H9 (cell line): ENCODE results near the gene TBX1. TPM values are rescaled to one million over a fixed set of nuclear protein-coding genes. Genes with fewer than 3 reads are reported as not detected.

Experiments used
- DNase-seq: peaks from one replicate; pipeline ENCODE4 v3.0.0-alpha.2; 2017
- H2AFZ ChIP-seq: one replicate; pipeline ENCODE4 v1.6.1; 2013; ENCODE audit warnings: mild to moderate bottlenecking, low read length, control low read depth, moderate library complexity
- H2AK5ac ChIP-seq: 2 replicates; pipeline ENCODE4 v1.6.1; 2013; ENCODE audit warnings: low read length, control low read depth, mixed read lengths; ENCODE audit not compliant: insufficient read length
- H2BK120ac ChIP-seq: one replicate; pipeline ENCODE4 v1.6.1; 2013; ENCODE audit warnings: low read depth, mild to moderate bottlenecking, low read length, control low read depth, inconsistent platforms; ENCODE audit not compliant: poor library complexity, severe bottlenecking
- H2BK12ac ChIP-seq: 2 replicates; pipeline ENCODE4 v1.6.1; 2013; ENCODE audit warnings: low read length, control low read depth, mixed read lengths, low read depth; ENCODE audit not compliant: insufficient read length
- H2BK15ac ChIP-seq: 2 replicates; pipeline ENCODE4 v1.6.1; 2013; ENCODE audit warnings: low read depth, low read length, control low read depth
- H2BK20ac ChIP-seq: one replicate; pipeline ENCODE4 v1.6.1; 2013; ENCODE audit warnings: low read depth, mild to moderate bottlenecking, low read length, control low read depth, inconsistent platforms; ENCODE audit not compliant: poor library complexity, severe bottlenecking
- H2BK5ac ChIP-seq: 2 replicates; pipeline ENCODE4 v1.6.1; 2013; ENCODE audit warnings: low read length, control low read depth, mixed read lengths; ENCODE audit not compliant: insufficient read length
- H3K14ac ChIP-seq: 2 replicates; pipeline ENCODE4 v1.6.1; 2013; ENCODE audit warnings: low read length, control low read depth; ENCODE audit not compliant: insufficient read depth
- H3K18ac ChIP-seq: 2 replicates; pipeline ENCODE4 v1.6.1; 2013; ENCODE audit warnings: low read depth, mild to moderate bottlenecking, mixed read lengths, low read length, control low read depth; ENCODE audit not compliant: insufficient read length
- H3K23ac ChIP-seq: 2 replicates; pipeline ENCODE4 v1.6.1; 2013; ENCODE audit warnings: low read length, control low read depth, mixed read lengths, low read depth; ENCODE audit not compliant: insufficient read length
- H3K23me2 ChIP-seq: 2 replicates; pipeline ENCODE4 v1.6.1; 2013; ENCODE audit warnings: low read depth, mild to moderate bottlenecking, mixed read lengths, low read length, control low read depth; ENCODE audit not compliant: insufficient read length, poor library complexity, severe bottlenecking
- H3K27ac ChIP-seq: 2 replicates; pipeline ENCODE4 v1.5.1; 2013; ENCODE audit warnings: low read length, control low read depth, mixed read lengths, low read depth; ENCODE audit not compliant: insufficient read length
- H3K27me3 ChIP-seq: 2 replicates; pipeline ENCODE4 v1.6.1; 2013; ENCODE audit warnings: low read length, control low read depth, inconsistent platforms; ENCODE audit not compliant: insufficient read depth
- H3K4ac ChIP-seq: 2 replicates; pipeline ENCODE4 v1.6.1; 2013; ENCODE audit warnings: low read depth, mild to moderate bottlenecking, control low read depth, inconsistent platforms, low read length, moderate library complexity
- H3K4me1 ChIP-seq: 2 replicates; pipeline ENCODE4 v1.6.1; 2013; ENCODE audit warnings: low read length, control low read depth, inconsistent platforms; ENCODE audit not compliant: insufficient read depth
- H3K4me2 ChIP-seq: 2 replicates; pipeline ENCODE4 v1.6.1; 2013; ENCODE audit warnings: low read length, control low read depth, mixed read lengths; ENCODE audit not compliant: insufficient read length, insufficient read depth
- H3K56ac ChIP-seq: 2 replicates; pipeline ENCODE4 v1.6.1; 2013; ENCODE audit warnings: low read depth, mild to moderate bottlenecking, mixed read lengths, low read length, control low read depth; ENCODE audit not compliant: insufficient read length
- H3K79me1 ChIP-seq: 2 replicates; pipeline ENCODE4 v1.6.1; 2013; ENCODE audit warnings: low read depth, mild to moderate bottlenecking, moderate library complexity, low read length, control low read depth, inconsistent platforms; ENCODE audit not compliant: insufficient read depth, poor library complexity, severe bottlenecking
- H3K79me2 ChIP-seq: 2 replicates; pipeline ENCODE4 v1.6.1; 2013; ENCODE audit warnings: low read length, control low read depth, inconsistent platforms; ENCODE audit not compliant: insufficient read depth
- H3K9ac ChIP-seq: 2 replicates; pipeline ENCODE4 v1.6.1; 2013; ENCODE audit warnings: low read length, control low read depth, mixed read lengths; ENCODE audit not compliant: insufficient read length; ENCODE audit errors: extremely low read depth
- H3K9me3 ChIP-seq: one replicate; pipeline ENCODE4 v1.6.1; 2013; ENCODE audit warnings: low read depth, low read length, inconsistent platforms; ENCODE audit not compliant: control insufficient read depth
- H3T11ph ChIP-seq: one replicate; pipeline ENCODE4 v1.6.1; 2013; ENCODE audit warnings: mild to moderate bottlenecking, low read length, control low read depth, inconsistent platforms
- H4K20me1 ChIP-seq: one replicate; pipeline ENCODE4 v1.6.1; 2013; ENCODE audit not compliant: control insufficient read depth, insufficient read length, insufficient read depth
- H4K5ac ChIP-seq: 2 replicates; pipeline ENCODE4 v1.6.1; 2013; ENCODE audit warnings: low read depth, mild to moderate bottlenecking, mixed read lengths, low read length, control low read depth; ENCODE audit not compliant: insufficient read length
- H4K8ac ChIP-seq: replicated peaks from 2 replicates; pipeline ENCODE4 v1.6.1; 2013; ENCODE audit warnings: low read length, control low read depth, mixed read lengths, low read depth; ENCODE audit not compliant: insufficient read length
- H4K91ac ChIP-seq: 2 replicates; pipeline ENCODE4 v1.6.1; 2013; ENCODE audit warnings: low read depth, mild to moderate bottlenecking, moderate library complexity, mixed read lengths, low read length, control low read depth; ENCODE audit not compliant: insufficient read length
- H3K27ac Mint-ChIP-seq, 3 experiments: 2 replicates in 2 of 3; 3 replicates in 1 of 3; pipeline ENCODE4 v1.8.0; 2020 to 2021; ENCODE audit warnings: mixed read lengths in 3 of 3, mild to moderate bottlenecking in 1 of 3, moderate library complexity in 1 of 3
- H3K27me3 Mint-ChIP-seq: 2 replicates; pipeline ENCODE4 v1.8.0; 2021; ENCODE audit warnings: low read depth, mild to moderate bottlenecking, moderate library complexity, mixed read lengths
- H3K36me3 Mint-ChIP-seq, 3 experiments: 2 replicates in 2 of 3; 3 replicates in 1 of 3; pipeline ENCODE4 v1.8.0; 2020 to 2021; ENCODE audit warnings: low read depth in 3 of 3, mixed read lengths in 3 of 3; ENCODE audit not compliant: insufficient read depth in 1 of 3
- H3K4me1 Mint-ChIP-seq, 2 experiments: 2 replicates each; pipeline ENCODE4 v1.8.0; 2020; ENCODE audit warnings: mixed read lengths in 2 of 2
- H3K4me3 Mint-ChIP-seq, 2 experiments: 2 replicates in 1 of 2; 3 replicates in 1 of 2; pipeline ENCODE4 v1.8.0; 2020 to 2021; ENCODE audit warnings: mild to moderate bottlenecking in 2 of 2, mixed read lengths in 2 of 2, moderate library complexity in 1 of 2
- H3K9me3 Mint-ChIP-seq, 2 experiments: 2 replicates in 1 of 2; 3 replicates in 1 of 2; pipeline ENCODE4 v1.8.0; 2020; ENCODE audit warnings: mild to moderate bottlenecking in 2 of 2, mixed read lengths in 2 of 2, moderate library complexity in 1 of 2
- CTCF ChIP-seq: fragments of 200-600 bp; sonication (generic); conservative IDR thresholded peaks from 3 replicates; pipeline ENCODE4 v1.8.0; 2021; ENCODE audit warnings: antibody characterized with exemption, mild to moderate bottlenecking
- WGBS: extraction: QIAGEN DNeasy Blood & Tissue Kit; methylation state at CpG from one replicate; pipeline ENCODE4 v1.1.7; 2013; ENCODE audit warnings: missing lambda C conversion rate, low lambda C conversion rate, mixed read lengths; ENCODE audit not compliant: insufficient read length; ENCODE audit errors: extremely low coverage; 5-methylcytosine and 5-hydroxymethylcytosine counted together
- total RNA-seq: library from RNA; stranded (reverse); gene quantifications from 2 replicates; pipeline ENCODE4 v1.2.1, GENCODE V29; 2021

Gene TBX1
- total RNA-seq, 1 experiment from 2014 or later = 2.2 TPM

DNA sequence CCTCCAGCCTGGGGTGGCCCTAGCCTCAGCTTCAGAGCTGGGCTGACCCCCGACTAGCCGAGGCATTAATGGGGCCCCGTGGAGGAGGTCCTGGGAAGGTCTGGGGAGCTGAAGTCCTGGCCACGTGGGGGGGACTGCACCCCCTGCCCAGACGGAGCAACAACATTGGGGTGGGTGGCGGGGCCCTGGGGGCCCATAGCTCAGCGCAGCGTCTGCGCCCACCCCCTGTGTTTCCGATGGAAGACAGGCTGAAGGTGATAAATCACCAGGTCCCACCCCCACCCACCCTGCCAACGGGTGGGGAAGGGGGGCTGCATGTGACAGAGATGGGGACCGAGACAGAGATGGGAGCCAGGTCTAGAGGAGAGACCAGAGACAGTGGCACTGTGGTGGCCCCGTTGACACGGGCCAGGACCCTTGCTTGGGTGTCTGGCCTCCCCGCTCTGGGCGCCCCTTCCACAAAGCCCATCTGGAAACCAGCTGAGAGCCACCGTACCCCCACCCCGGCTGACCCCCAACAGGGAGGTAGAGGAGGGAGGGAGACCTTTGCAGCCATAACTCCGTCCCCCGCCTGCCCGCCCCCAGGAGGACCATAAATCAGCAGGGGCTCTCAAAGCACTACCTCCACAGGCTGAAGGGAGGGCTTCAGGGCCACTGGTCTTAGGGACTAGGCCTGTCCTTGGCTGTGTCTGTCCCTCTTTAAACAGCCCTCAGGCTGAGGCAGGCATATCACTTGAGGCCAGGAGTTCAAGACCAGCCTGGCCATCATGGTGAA lies 29.0 kb upstream of the TBX1 start:
- no peak overlapping the region for H3K4me3 Mint-ChIP-seq
- H3K27me3 Mint-ChIP-seq = peaks cover 52% of the 10 kb centered on the region
- Histone ChIP-seq H3K27ac (no peak overlapping the region), H4K8ac (no peak overlapping the region), H3K9me3 (no peaks in the 10 kb centered on the region), H3K9ac (no peak overlapping the region), H2BK5ac (no peak overlapping the region), H3K14ac (no peak overlapping the region), H3K79me2 (no peaks in the 10 kb centered on the region), H2BK120ac (no peak overlapping the region), H3K79me1 (no peaks in the 10 kb centered on the region), H2AK5ac (no peak overlapping the region), H2BK20ac (no peak overlapping the region), H3K56ac (no peak overlapping the region), H3K4me1 (no peaks in the 10 kb centered on the region), H3K23me2 (peaks cover 2% of the 10 kb centered on the region), H4K91ac (no peak overlapping the region), H4K20me1 (peaks cover 4% of the 10 kb centered on the region), H3K4ac (no peak overlapping the region), H3K4me2 (no peak overlapping the region), H2AFZ (no peak overlapping the region), H2BK15ac (no peak overlapping the region), H3K23ac (no peak overlapping the region), H4K5ac (no peak overlapping the region), H2BK12ac (no peak overlapping the region), H3K18ac (no peak overlapping the region), H3T11ph (no peak overlapping the region), H3K27me3 (peaks cover 13% of the 10 kb centered on the region; the same call in 1 of the 2 replicates)
- no peak for TF ChIP-seq CTCF
- no CpG with 5 or more reads among the region's 21 CpGs for WGBS
- no peak overlapping the region for H3K27ac Mint-ChIP-seq
- H3K9me3 Mint-ChIP-seq = peaks cover 8% of the 10 kb centered on the region in 2 experiments; a peak in 3 of 5 replicates
- DNase-seq = no peak
- no peaks in the 10 kb centered on the region for H3K36me3 Mint-ChIP-seq
- peaks cover 4 to 11% of the 10 kb centered on the region in 2 experiments for H3K4me1 Mint-ChIP-seq
